ENCODE results near the gene SYT7. TPM values are rescaled to one million over a fixed set of nuclear protein-coding genes. Genes with fewer than 3 reads are reported as not detected.

Gene SYT7
- under 0.01 and 0.30 TPM in 2 replicates for total RNA-seq

GRCh38 chr11:61581030-61581928 lies at the start of gene SYT7:
Gene SYT7, minus strand, starts transcription at chr11:61581076. Its CDS starts 256 bp downstream, at chr11:61580820.

GRCh38 chr11:61507962-61508861 lies 72.7 kb downstream of the SYT7 start, which contains the start of gene LRRC10B:
Gene LRRC10B, plus strand, starts transcription at chr11:61508749. Its CDS starts 250 bp downstream, at chr11:61508999.

Other genes with a start within 250 kb of the SYT7 start
- gene DDB1, start 248.0 kb downstream of the SYT7 start, total RNA-seq = 253 and 317 TPM in 2 replicates
- 13.0 and 23.4 TPM in 2 replicates for gene TKFC, start 247.8 kb downstream of the SYT7 start, total RNA-seq
- 27.9 and 31.5 TPM in 2 replicates for gene CYB561A3, start 219.2 kb downstream of the SYT7 start, total RNA-seq
- 15.9 and 21.0 TPM in 2 replicates for gene TMEM138, start 218.7 kb downstream of the SYT7 start, total RNA-seq
- 7.5 and 12.3 TPM in 2 replicates for gene TMEM216, start 188.5 kb downstream of the SYT7 start, total RNA-seq
- 8.4 and 13.1 TPM in 2 replicates for gene CPSF7, start 151.1 kb downstream of the SYT7 start, total RNA-seq
- 30.1 and 66.3 TPM in 2 replicates for gene SDHAF2, start 151.0 kb downstream of the SYT7 start, total RNA-seq
- not detected in 2 replicates for gene LRRC10B, start 72.3 kb downstream of the SYT7 start, total RNA-seq
- 0.46 and 0.65 TPM in 2 replicates for gene DAGLA, start 99.3 kb upstream of the SYT7 start, total RNA-seq
- 0.91 and 0.97 TPM in 2 replicates for gene MYRF, start 171.6 kb upstream of the SYT7 start, total RNA-seq
- 51.5 and 71.1 TPM in 2 replicates for gene TMEM258, start 211.5 kb upstream of the SYT7 start, total RNA-seq
- gene FEN1, start 211.8 kb upstream of the SYT7 start, total RNA-seq = 45.8 and 52.6 TPM in 2 replicates
- 69.8 and 75.5 TPM in 2 replicates for gene FADS1, start 235.9 kb upstream of the SYT7 start, total RNA-seq
- 173 and 214 TPM in 2 replicates for gene FADS2, start 247.2 kb upstream of the SYT7 start, total RNA-seq

Data from epithelial cell of umbilical artery (primary cell).